SU-DHL-6 (cell line): ENCODE measurements around the gene MUC20.
"Not testable (repeated sequence)": the region's sequence is repeated elsewhere in the genome, so short reads cannot be mapped to it uniquely, and the experiment has no call there.

Source experiments
- CTCF ChIP-seq: fragments of 200-600 bp; sonication (generic); IDR thresholded peaks from one replicate; pipeline ENCODE4 v1.5.1; 2017; ENCODE audit warnings: antibody characterized with exemption, mild to moderate bottlenecking, low read length, moderate library complexity; ENCODE audit not compliant: insufficient read depth, poor library complexity, severe bottlenecking
- EZH2phosphoT487 ChIP-seq: fragments of 200-600 bp; sonication (generic), shearing (Covaris generic); conservative IDR thresholded peaks from 2 replicates; pipeline ENCODE4 v1.6.1; 2018; ENCODE audit warnings: mild to moderate bottlenecking, antibody characterized with exemption, low read length, moderate library complexity, mixed read lengths

- TF ChIP-seq CTCF, EZH2phosphoT487: not testable (repeated sequence)
These were observed 8.0 kb downstream of the MUC20 start for GRCh38 chr3:195728789-195729188.
